ENCODE results near the gene AMFR.

The AMFR gene

GRCh38 chr16:56360117-56361008 is 65.0 kb downstream of the AMFR start:
- no peak for DNase-seq

- no peak for DNase-seq
These were observed 67.5 kb downstream of the AMFR start for GRCh38 chr16:56357765-56358322.

- no peak for DNase-seq
These were observed 68.0 kb downstream of the AMFR start for GRCh38 chr16:56357241-56357764.

GRCh38 chr16:56356276-56357240 is 68.8 kb downstream of the AMFR start:
- DNase-seq = peak; percentile 26

- no peak for DNase-seq
These were observed 69.5 kb downstream of the AMFR start for GRCh38 chr16:56355786-56356275.

GRCh38 chr16:56355221-56355620 is 70.1 kb downstream of the AMFR start:
- no peak for DNase-seq

- no peak for DNase-seq
These were observed 70.6 kb downstream of the AMFR start for GRCh38 chr16:56354746-56355145.

GRCh38 chr16:56354016-56354415 is 71.3 kb downstream of the AMFR start:
- no peak for DNase-seq

GRCh38 chr16:56353054-56353921 is 72.1 kb downstream of the AMFR start:
- no peak for DNase-seq

- DNase-seq = no peak
These were observed 72.8 kb downstream of the AMFR start for GRCh38 chr16:56352351-56353053.

GRCh38 chr16:56351481-56351880 is 73.9 kb downstream of the AMFR start:
- DNase-seq = no peak

- no peak for DNase-seq
These were observed 74.6 kb downstream of the AMFR start for GRCh38 chr16:56350491-56351405.

- DNase-seq = no peak
These were observed 75.6 kb downstream of the AMFR start for GRCh38 chr16:56349711-56350161.

- no peak for DNase-seq
These were observed 76.3 kb downstream of the AMFR start for GRCh38 chr16:56349086-56349415.

- DNase-seq = no peak
These were observed 76.9 kb downstream of the AMFR start for GRCh38 chr16:56348168-56349085.

GRCh38 chr16:56347670-56348069 is 77.7 kb downstream of the AMFR start:
- no peak for DNase-seq

- DNase-seq = no peak
These were observed 78.2 kb downstream of the AMFR start for GRCh38 chr16:56347166-56347565.

GRCh38 chr16:56346131-56346890 is 79.0 kb downstream of the AMFR start:
- DNase-seq = no peak
